Astrocyte (in vitro differentiated cells and primary cell): ENCODE results near the gene DLGAP1. TPM values are rescaled to one million over a fixed set of nuclear protein-coding genes. Genes with fewer than 3 reads are reported as not detected.

ENCODE experiments used
- DNase-seq: peaks from one replicate; pipeline ENCODE4 v3.0.0-alpha.2; 2010; ENCODE audit warnings: low read depth
- FAIRE-seq: peaks from 2 replicates; lab custom pipeline; 2011; peaks lifted over from hg19 to GRCh38; lab: Jason Lieb, UNC
- H2AFZ ChIP-seq: 2 replicates; pipeline ENCODE4 v1.6.0; 2012; ENCODE audit warnings: low read depth, low read length, inconsistent platforms
- H3K27ac ChIP-seq: 2 replicates; pipeline ENCODE4 v1.5.1; 2011; ENCODE audit warnings: low read depth, low read length, inconsistent platforms
- H3K27me3 ChIP-seq: 2 replicates; pipeline ENCODE4 v1.6.0; 2011; ENCODE audit warnings: low read length, inconsistent platforms; ENCODE audit not compliant: insufficient read depth
- H3K36me3 ChIP-seq: 2 replicates; pipeline ENCODE4 v1.5.1; 2011; ENCODE audit warnings: low read length, inconsistent platforms; ENCODE audit not compliant: insufficient read depth
- H3K4me1 ChIP-seq: 2 replicates; pipeline ENCODE4 v1.5.1; 2011; ENCODE audit warnings: low read length, inconsistent platforms; ENCODE audit not compliant: insufficient read depth
- H3K4me2 ChIP-seq: 2 replicates; pipeline ENCODE4 v1.6.0; 2012; ENCODE audit warnings: low read length, inconsistent platforms
- H3K4me3 ChIP-seq: 2 replicates; pipeline ENCODE4 v1.5.1; 2011; ENCODE audit warnings: low read depth, mild to moderate bottlenecking, low read length, inconsistent platforms; ENCODE audit not compliant: insufficient read depth
- H3K79me2 ChIP-seq: 2 replicates; pipeline ENCODE4 v1.6.0; 2012; ENCODE audit warnings: mild to moderate bottlenecking, low read length, inconsistent platforms; ENCODE audit not compliant: insufficient read depth
- H3K9ac ChIP-seq: 2 replicates; pipeline ENCODE4 v1.6.0; 2012; ENCODE audit warnings: mild to moderate bottlenecking, low read length, inconsistent platforms
- H3K9me3 ChIP-seq: 2 replicates; pipeline ENCODE4 v1.5.1; 2012; ENCODE audit warnings: low read depth, mild to moderate bottlenecking, low read length, inconsistent platforms; ENCODE audit not compliant: insufficient read depth
- H4K20me1 ChIP-seq: 2 replicates; pipeline ENCODE4 v1.6.0; 2012; ENCODE audit warnings: low read length, inconsistent platforms; ENCODE audit not compliant: insufficient read depth
- H3K27ac Mint-ChIP-seq: one replicate; pipeline ENCODE4 v1.8.0; 2021; ENCODE audit warnings: mild to moderate bottlenecking, mixed read lengths; ENCODE audit not compliant: unreplicated experiment
- H3K27me3 Mint-ChIP-seq: one replicate; pipeline ENCODE4 v1.8.0; 2021; ENCODE audit warnings: low read depth, mixed read lengths; ENCODE audit not compliant: unreplicated experiment
- H3K36me3 Mint-ChIP-seq: one replicate; pipeline ENCODE4 v1.8.0; 2021; ENCODE audit warnings: low read depth, mixed read lengths; ENCODE audit not compliant: unreplicated experiment
- H3K4me1 Mint-ChIP-seq: one replicate; pipeline ENCODE4 v1.8.0; 2021; ENCODE audit warnings: low read depth, mixed read lengths; ENCODE audit not compliant: unreplicated experiment
- H3K4me3 Mint-ChIP-seq: one replicate; pipeline ENCODE4 v1.8.0; 2021; ENCODE audit warnings: mild to moderate bottlenecking, moderate library complexity, mixed read lengths; ENCODE audit not compliant: unreplicated experiment
- H3K9me3 Mint-ChIP-seq: one replicate; pipeline ENCODE4 v1.8.0; 2021; ENCODE audit warnings: mild to moderate bottlenecking, mixed read lengths; ENCODE audit not compliant: unreplicated experiment
- CTCF ChIP-seq: IDR thresholded peaks from 2 replicates; pipeline ENCODE4 v1.5.1; 2011; ENCODE audit warnings: low read depth, mild to moderate bottlenecking, inconsistent platforms, low read length, moderate library complexity; ENCODE audit not compliant: insufficient read depth
- EZH2 ChIP-seq: IDR thresholded peaks from 2 replicates; pipeline ENCODE4 v1.6.1; 2012; ENCODE audit warnings: mild to moderate bottlenecking, low read length, inconsistent platforms; ENCODE audit not compliant: insufficient read depth
- total RNA-seq: library from RNA; stranded (reverse); gene quantifications from 2 replicates; pipeline ENCODE4 v1.2.1, GENCODE V29; 2021

DLGAP1 gene
- total RNA-seq, 1 donor from 2014 or later = 2.3 TPM

- Mint-ChIP-seq H3K9me3 (no peaks in the 10 kb centered on the region), H3K4me1 (peaks cover 43% of the 10 kb centered on the region), H3K27me3 (no peaks in the 10 kb centered on the region), H3K36me3 (no peaks in the 10 kb centered on the region), H3K4me3 (no peak overlapping the region), H3K27ac (no peak overlapping the region)
- Histone ChIP-seq H3K9me3 (no peaks in the 10 kb centered on the region), H3K79me2 (no peaks in the 10 kb centered on the region), H3K4me2 (no peak overlapping the region), H3K4me1 (peaks cover 33% of the 10 kb centered on the region), H3K9ac (no peak overlapping the region), H3K27me3 (no peaks in the 10 kb centered on the region), H4K20me1 (no peaks in the 10 kb centered on the region), H3K36me3 (no peaks in the 10 kb centered on the region), H2AFZ (no peak overlapping the region), H3K4me3 (no peak overlapping the region), H3K27ac (no peak overlapping the region)
- no peak for FAIRE-seq
- TF ChIP-seq CTCF (no peak), EZH2 (no peak)
- DNase-seq = no peak
Measured at GRCh38 chr18:3619746-3620145, 835.4 kb downstream of the DLGAP1 start.

GRCh38 chr18:3619222-3619621 lies 835.9 kb downstream of the DLGAP1 start:
- Mint-ChIP-seq H3K27me3 (no peaks in the 10 kb centered on the region), H3K27ac (no peak overlapping the region), H3K4me3 (no peak overlapping the region), H3K4me1 (peaks cover 39% of the 10 kb centered on the region), H3K36me3 (no peaks in the 10 kb centered on the region), H3K9me3 (no peaks in the 10 kb centered on the region)
- Histone ChIP-seq H3K36me3 (no peaks in the 10 kb centered on the region), H4K20me1 (no peaks in the 10 kb centered on the region), H3K79me2 (no peaks in the 10 kb centered on the region), H3K4me1 (peaks cover 28% of the 10 kb centered on the region), H3K27me3 (no peaks in the 10 kb centered on the region), H3K4me3 (no peak overlapping the region), H2AFZ (no peak overlapping the region), H3K4me2 (no peak overlapping the region), H3K9me3 (no peaks in the 10 kb centered on the region), H3K27ac (no peak overlapping the region), H3K9ac (no peak overlapping the region)
- TF ChIP-seq CTCF = no peak
- no peak for TF ChIP-seq EZH2
- FAIRE-seq = no peak
- no peak for DNase-seq

- no peak overlapping the region for H3K4me3 ChIP-seq
- Mint-ChIP-seq H3K4me3 (no peak overlapping the region), H3K9me3 (no peaks in the 10 kb centered on the region), H3K4me1 (peaks cover 19% of the 10 kb centered on the region), H3K27ac (no peak overlapping the region), H3K36me3 (no peaks in the 10 kb centered on the region), H3K27me3 (no peaks in the 10 kb centered on the region)
- TF ChIP-seq CTCF (no peak), EZH2 (no peak)
- no peaks in the 10 kb centered on the region for H3K36me3 ChIP-seq
- FAIRE-seq (no peak), DNase-seq (no peak)
- no peak overlapping the region for H3K4me2 ChIP-seq
- H3K9ac ChIP-seq = no peak overlapping the region
- H3K79me2 ChIP-seq = no peaks in the 10 kb centered on the region
- no peaks in the 10 kb centered on the region for H3K9me3 ChIP-seq
- H3K27ac ChIP-seq = no peak overlapping the region
- peaks cover 7% of the 10 kb centered on the region for H3K4me1 ChIP-seq
- H3K27me3 ChIP-seq = no peaks in the 10 kb centered on the region
- no peaks in the 10 kb centered on the region for H4K20me1 ChIP-seq
- no peak overlapping the region for H2AFZ ChIP-seq
Measured at GRCh38 chr18:3616744-3617143, 838.4 kb downstream of the DLGAP1 start.
